Karpas-422 (cell line): ENCODE measurements around the gene TRNAU1AP. TPM values are rescaled to one million over a fixed set of nuclear protein-coding genes. Genes with fewer than 3 reads are reported as not detected.
A peak's percentile ranks its signal among the peaks of the same experiment; 100 is the strongest.
"Not testable (repeated sequence)": the region's sequence is repeated elsewhere in the genome, so short reads cannot be mapped to it uniquely, and the experiment has no call there.

Experiments used
- DNase-seq: peaks from one replicate; pipeline ENCODE4 v3.0.0-alpha.2; 2015
- H2AFZ ChIP-seq: fragments of 200-600 bp; sonication (generic); 2 replicates; pipeline ENCODE4 v1.6.1; 2014; ENCODE audit warnings: antibody characterized with exemption, low read length, mixed read lengths
- H3K27ac ChIP-seq: fragments of 200-600 bp; sonication (generic); 2 replicates; pipeline ENCODE4 v1.5.1; 2014; ENCODE audit warnings: mild to moderate bottlenecking, low read length, moderate library complexity
- H3K27me3 ChIP-seq: fragments of 200-600 bp; sonication (generic); 2 replicates; pipeline ENCODE4 v1.6.1; 2014; ENCODE audit warnings: low read length, mixed read lengths
- H3K36me3 ChIP-seq: fragments of 200-600 bp; sonication (generic); 2 replicates; pipeline ENCODE4 v1.6.1; 2014; ENCODE audit warnings: low read length, mixed read lengths; ENCODE audit not compliant: insufficient read depth
- H3K4me1 ChIP-seq: fragments of 200-600 bp; sonication (generic); 2 replicates; pipeline ENCODE4 v1.6.1; 2014; ENCODE audit warnings: mild to moderate bottlenecking, low read length, mixed read lengths
- H3K4me2 ChIP-seq: fragments of 200-600 bp; sonication (generic); 2 replicates; pipeline ENCODE4 v1.6.1; 2014; ENCODE audit warnings: low read length, low read depth, mild to moderate bottlenecking; ENCODE audit not compliant: poor library complexity, severe bottlenecking
- H3K4me3 ChIP-seq: fragments of 200-600 bp; sonication (generic); 2 replicates; pipeline ENCODE4 v1.5.1; 2014; ENCODE audit warnings: mild to moderate bottlenecking, antibody characterized with exemption, low read length, mixed read lengths
- H3K79me2 ChIP-seq: fragments of 200-600 bp; sonication (generic); 2 replicates; pipeline ENCODE4 v1.6.1; 2014; ENCODE audit warnings: mild to moderate bottlenecking, low read length, mixed read lengths
- H3K9ac ChIP-seq: fragments of 200-600 bp; sonication (generic); 2 replicates; pipeline ENCODE4 v1.6.0; 2014; ENCODE audit warnings: low read length
- H3K9me2 ChIP-seq: fragments of 200-600 bp; sonication (generic), shearing (Covaris generic); replicated peaks from 2 replicates; pipeline ENCODE4 v1.6.0; 2014; ENCODE audit warnings: mild to moderate bottlenecking, low read length, moderate library complexity; ENCODE audit not compliant: insufficient read depth
- H3K9me3 ChIP-seq: fragments of 300-700, 200-600 bp; sonication (generic); 2 replicates; pipeline ENCODE4 v1.6.1; 2014; ENCODE audit warnings: low read length, mixed read lengths
- H4K20me1 ChIP-seq: fragments of 200-600 bp; sonication (generic); 2 replicates; pipeline ENCODE4 v1.6.1; 2014; ENCODE audit warnings: mild to moderate bottlenecking, antibody characterized with exemption, low read length, low read depth; ENCODE audit not compliant: insufficient read depth
- total RNA-seq: library from RNA; depleted of rRNA; stranded (reverse); fragments of >200 nt; shearing (Covaris generic); gene quantifications from 2 replicates; pipeline ENCODE4 v1.2.3, GENCODE V29; 2014; ENCODE audit warnings: low replicate concordance

Gene TRNAU1AP
- total RNA-seq, 1 experiment from 2014 or later: 28.6 TPM

GRCh38 chr1:28572891-28573290, 20.0 kb downstream of the TRNAU1AP start:
- H3K4me3 ChIP-seq, H3K4me2 ChIP-seq, H3K9ac ChIP-seq, H3K4me1 ChIP-seq, DNase-seq, H3K9me2 ChIP-seq, H3K27me3 ChIP-seq, H4K20me1 ChIP-seq, H2AFZ ChIP-seq, H3K79me2 ChIP-seq, H3K27ac ChIP-seq, H3K9me3 ChIP-seq: not testable (repeated sequence)
- peaks cover 11% of the 10 kb centered on the region; the same call in 1 of the 2 replicates for H3K36me3 ChIP-seq

DNA sequence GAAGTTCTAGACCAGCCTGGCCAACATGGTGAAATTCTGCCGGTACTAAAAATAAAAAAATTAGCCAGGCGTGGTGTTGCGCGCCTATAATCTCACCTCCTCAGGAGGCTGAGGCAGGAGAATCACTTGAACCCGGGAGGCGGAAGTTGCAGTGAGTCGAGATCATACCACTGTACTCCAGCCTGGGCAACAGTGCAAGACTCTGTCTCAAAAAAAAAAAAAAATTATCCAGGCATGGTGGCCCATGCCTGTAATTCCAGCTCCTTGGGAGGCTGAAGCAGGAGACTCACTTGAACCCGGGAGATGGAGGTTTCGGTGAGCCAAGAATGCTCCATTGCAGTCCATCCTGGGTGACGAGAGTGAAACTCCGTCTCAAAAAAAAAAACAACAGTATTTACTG, 20.7 kb downstream of the TRNAU1AP start:
- Histone ChIP-seq H3K4me2 (no peak overlapping the region), H3K36me3 (peaks cover 12% of the 10 kb centered on the region; the same call in 1 of the 2 replicates), H2AFZ (no peak overlapping the region), H3K9me3 (no peaks in the 10 kb centered on the region), H3K9ac (no peak overlapping the region), H4K20me1 (no peaks in the 10 kb centered on the region), H3K4me1 (peaks cover 12% of the 10 kb centered on the region), H3K9me2 (no peaks in the 10 kb centered on the region), H3K27ac (no peak overlapping the region), H3K4me3 (no peak overlapping the region), H3K79me2 (no peaks in the 10 kb centered on the region), H3K27me3 (no peaks in the 10 kb centered on the region)
- no peak for DNase-seq

DNA sequence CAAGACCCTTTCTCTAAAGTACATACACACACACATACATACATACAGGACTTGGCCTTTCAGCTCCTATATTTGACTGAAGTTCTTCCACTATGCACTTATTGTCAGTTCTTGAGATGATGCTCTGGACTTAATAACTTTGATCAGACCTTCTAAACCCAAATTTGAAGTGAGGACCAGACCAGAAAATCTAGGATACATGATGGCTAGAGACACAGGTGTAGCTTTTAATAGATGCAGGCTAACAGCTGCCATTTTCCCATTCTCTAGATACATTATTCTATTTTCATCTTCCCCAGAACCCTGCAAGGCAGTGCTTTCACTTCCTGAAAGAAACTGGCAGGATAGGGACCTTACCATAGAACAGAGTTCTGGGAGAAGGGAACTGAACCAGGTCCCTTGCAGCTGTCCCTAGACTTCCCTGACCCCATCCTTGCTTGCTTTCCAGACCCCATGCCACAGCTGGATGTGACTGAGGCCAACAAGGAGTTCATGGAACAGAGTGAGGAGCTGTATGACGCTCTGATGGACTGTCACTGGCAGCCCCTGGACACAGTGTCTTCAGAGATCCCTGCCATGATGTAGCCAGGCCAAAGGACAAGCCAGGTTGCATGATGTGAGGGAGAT, 24.3 kb downstream of the TRNAU1AP start:
- H3K9me2 ChIP-seq: no peaks in the 10 kb centered on the region
- H3K4me2 ChIP-seq: no peak overlapping the region
- no peak overlapping the region for H2AFZ ChIP-seq
- H3K4me3 ChIP-seq: no peak overlapping the region
- H3K79me2 ChIP-seq: peaks cover 22% of the 10 kb centered on the region
- H3K4me1 ChIP-seq: peaks cover 34% of the 10 kb centered on the region
- peaks cover 12% of the 10 kb centered on the region for H4K20me1 ChIP-seq
- H3K27ac ChIP-seq: peak overlapping the region; percentile 44
- DNase-seq: peak; percentile 74
- no peaks in the 10 kb centered on the region for H3K9me3 ChIP-seq
- no peaks in the 10 kb centered on the region for H3K27me3 ChIP-seq
- no peak overlapping the region for H3K9ac ChIP-seq
- peaks cover 32% of the 10 kb centered on the region for H3K36me3 ChIP-seq

DNA sequence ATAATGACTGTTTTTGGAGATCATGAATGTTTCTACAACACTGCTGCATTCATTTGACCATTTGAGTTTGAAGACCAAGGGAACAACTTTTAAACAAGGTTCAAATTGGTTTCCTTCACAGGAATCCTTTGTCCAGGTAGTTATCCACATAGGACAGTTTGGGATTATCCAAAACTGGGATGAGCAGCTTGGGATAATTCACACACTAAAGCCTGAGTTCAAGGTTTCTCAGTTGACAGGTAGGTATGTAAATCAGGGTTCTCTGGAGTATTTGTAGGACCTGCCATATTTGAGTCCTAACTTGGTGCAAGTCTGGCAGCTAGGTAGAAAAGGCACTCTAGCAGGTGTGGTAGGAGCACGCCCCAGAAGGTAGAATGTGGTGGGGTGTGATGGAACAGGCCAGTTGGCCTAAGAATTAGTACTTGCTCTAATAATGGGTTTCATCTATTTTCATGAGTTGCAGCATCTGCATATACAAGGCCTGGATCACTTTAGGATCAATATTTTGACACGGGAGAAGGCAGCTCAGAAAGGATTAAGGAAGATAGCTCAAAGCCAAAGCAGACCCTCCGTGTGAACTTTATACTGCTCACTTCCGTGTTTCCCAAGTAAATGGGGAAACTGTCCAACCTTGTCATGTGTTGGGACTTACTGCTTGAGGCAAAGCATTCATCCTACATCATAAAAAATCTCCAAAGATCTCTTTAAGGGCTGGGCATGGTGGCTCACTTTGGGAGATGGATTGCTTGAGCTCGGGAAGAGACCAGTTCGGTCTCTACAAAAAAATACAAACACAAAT, 25.1 kb downstream of the TRNAU1AP start:
- no peak overlapping the region for H3K9ac ChIP-seq
- peak overlapping the region; percentile 44 for H3K27ac ChIP-seq
- H3K36me3 ChIP-seq: peaks cover 32% of the 10 kb centered on the region
- peaks cover 38% of the 10 kb centered on the region for H3K4me1 ChIP-seq
- H3K4me3 ChIP-seq: no peak overlapping the region
- H3K9me2 ChIP-seq: no peaks in the 10 kb centered on the region
- no peak overlapping the region for H3K4me2 ChIP-seq
- no peaks in the 10 kb centered on the region for H3K9me3 ChIP-seq
- H3K27me3 ChIP-seq: no peaks in the 10 kb centered on the region
- H2AFZ ChIP-seq: no peak overlapping the region
- peak; percentile 70 for DNase-seq
- peaks cover 12% of the 10 kb centered on the region for H4K20me1 ChIP-seq
- H3K79me2 ChIP-seq: peaks cover 22% of the 10 kb centered on the region

DNA sequence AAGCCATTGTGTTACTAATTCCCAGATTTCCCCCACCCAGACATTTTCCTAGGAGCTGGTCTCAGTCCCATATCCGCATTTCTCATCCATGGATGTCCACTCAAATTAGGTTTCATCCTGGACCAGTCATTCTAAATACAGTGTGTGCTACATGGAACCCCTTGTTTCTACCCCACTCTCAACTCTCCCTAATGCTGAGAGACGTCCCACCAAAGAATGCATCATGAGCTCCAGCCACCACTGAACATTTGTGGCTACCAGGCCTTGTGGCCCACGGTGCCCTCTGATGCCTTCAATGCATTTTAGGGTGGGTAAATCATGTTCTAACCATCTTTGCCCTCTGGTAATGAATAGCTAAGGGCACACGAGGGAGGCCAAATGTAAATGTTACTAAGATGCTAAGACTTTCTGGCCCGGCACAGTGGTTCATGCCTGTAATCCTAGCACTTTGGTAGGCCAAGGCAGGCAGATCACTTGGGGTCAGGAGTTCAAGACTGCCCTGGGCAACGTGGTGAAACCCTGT, 25.9 kb downstream of the TRNAU1AP start:
- Histone ChIP-seq H3K36me3 (peaks cover 32% of the 10 kb centered on the region), H3K27ac (peak overlapping the region; percentile 84; the same call in 1 of the 2 replicates), H3K4me2 (no peak overlapping the region), H3K4me1 (peaks cover 41% of the 10 kb centered on the region), H3K79me2 (peaks cover 22% of the 10 kb centered on the region), H2AFZ (no peak overlapping the region), H4K20me1 (peaks cover 12% of the 10 kb centered on the region), H3K9me2 (no peaks in the 10 kb centered on the region), H3K27me3 (no peaks in the 10 kb centered on the region), H3K9me3 (no peaks in the 10 kb centered on the region), H3K9ac (no peak overlapping the region), H3K4me3 (no peak overlapping the region)
- no peak for DNase-seq

- Histone ChIP-seq H3K4me3 (peak overlapping the region; percentile 97), H3K4me2 (peak overlapping the region; percentile 95), H3K9ac (peak overlapping the region; percentile 96), H4K20me1 (peaks cover 12% of the 10 kb centered on the region), H3K36me3 (peaks cover 32% of the 10 kb centered on the region), H3K4me1 (peaks cover 41% of the 10 kb centered on the region), H2AFZ (no peak overlapping the region), H3K9me3 (no peaks in the 10 kb centered on the region), H3K27me3 (no peaks in the 10 kb centered on the region), H3K27ac (peak overlapping the region; percentile 84; the same call in 1 of the 2 replicates), H3K9me2 (no peaks in the 10 kb centered on the region), H3K79me2 (peaks cover 22% of the 10 kb centered on the region)
- DNase-seq: no peak
Observed at GRCh38 chr1:28579401-28579800, 26.5 kb downstream of the TRNAU1AP start.

GRCh38 chr1:28580722-28581530, 28.0 kb downstream of the TRNAU1AP start:
- peak; percentile 75 for DNase-seq
- H2AFZ ChIP-seq: no peak overlapping the region
- H3K9me2 ChIP-seq: no peaks in the 10 kb centered on the region
- H3K27me3 ChIP-seq: no peaks in the 10 kb centered on the region
- peak overlapping the region; percentile 97 for H3K4me3 ChIP-seq
- H4K20me1 ChIP-seq: peaks cover 12% of the 10 kb centered on the region
- H3K36me3 ChIP-seq: peaks cover 32% of the 10 kb centered on the region
- H3K27ac ChIP-seq: peak overlapping the region; percentile 84
- no peaks in the 10 kb centered on the region for H3K9me3 ChIP-seq
- H3K9ac ChIP-seq: peak overlapping the region; percentile 96
- H3K4me2 ChIP-seq: peak overlapping the region; percentile 95
- peaks cover 41% of the 10 kb centered on the region for H3K4me1 ChIP-seq
- H3K79me2 ChIP-seq: peaks cover 22% of the 10 kb centered on the region
